Astrocyte of the hippocampus (primary cell): ENCODE measurements around the gene UCKL1.
A peak's percentile ranks its signal among the peaks of the same experiment; 100 is the strongest.
"Not testable (repeated sequence)": the region's sequence is repeated elsewhere in the genome, so short reads cannot be mapped to it uniquely, and the experiment has no call there.

Experiments used
- DNase-seq: peaks from one replicate; pipeline ENCODE4 v3.0.0; 2011; ENCODE audit warnings: low read depth, low spot score

Gene UCKL1

DNA sequence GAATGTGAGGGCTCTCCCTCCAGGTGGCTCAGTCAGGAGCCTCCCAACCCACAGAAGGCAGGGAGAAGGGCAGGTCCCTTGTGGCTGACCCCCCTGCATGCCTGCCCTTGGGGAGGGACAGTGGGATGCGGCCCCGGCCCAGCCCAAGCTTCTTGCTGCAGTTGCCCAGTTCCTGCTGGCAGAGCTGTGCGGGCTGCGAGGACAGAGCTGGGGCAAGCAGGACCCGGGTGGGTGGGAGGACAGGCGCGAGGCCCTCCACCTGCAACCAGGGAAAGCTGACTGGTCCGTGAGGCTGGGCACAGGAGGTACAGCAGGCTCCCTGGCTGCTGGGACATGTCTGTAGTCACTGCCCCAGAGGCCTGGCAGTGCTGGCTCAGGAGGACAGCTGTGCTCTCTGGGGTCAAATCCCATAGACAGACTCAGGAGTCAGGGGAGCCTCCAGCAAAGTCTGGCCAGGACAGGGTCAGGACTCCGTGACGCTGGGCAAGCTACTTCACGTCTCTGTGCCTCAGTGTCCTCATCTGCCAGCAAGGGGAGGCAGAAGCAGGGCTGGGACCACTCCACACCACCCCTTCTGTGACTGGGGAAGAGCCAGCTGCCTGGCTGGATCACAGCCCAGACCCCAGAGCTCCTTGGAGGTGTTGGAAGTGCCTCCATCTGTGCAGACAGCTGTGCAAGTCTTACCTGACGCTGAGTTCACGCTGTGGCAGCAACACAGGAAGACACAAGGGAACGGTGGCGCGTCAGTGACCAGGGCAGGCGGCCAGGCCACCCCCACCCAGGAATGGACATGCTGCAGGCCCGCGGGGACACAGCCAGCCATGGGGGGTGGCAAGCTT is 13.0 kb downstream of the UCKL1 start:
- no peak for DNase-seq

DNA sequence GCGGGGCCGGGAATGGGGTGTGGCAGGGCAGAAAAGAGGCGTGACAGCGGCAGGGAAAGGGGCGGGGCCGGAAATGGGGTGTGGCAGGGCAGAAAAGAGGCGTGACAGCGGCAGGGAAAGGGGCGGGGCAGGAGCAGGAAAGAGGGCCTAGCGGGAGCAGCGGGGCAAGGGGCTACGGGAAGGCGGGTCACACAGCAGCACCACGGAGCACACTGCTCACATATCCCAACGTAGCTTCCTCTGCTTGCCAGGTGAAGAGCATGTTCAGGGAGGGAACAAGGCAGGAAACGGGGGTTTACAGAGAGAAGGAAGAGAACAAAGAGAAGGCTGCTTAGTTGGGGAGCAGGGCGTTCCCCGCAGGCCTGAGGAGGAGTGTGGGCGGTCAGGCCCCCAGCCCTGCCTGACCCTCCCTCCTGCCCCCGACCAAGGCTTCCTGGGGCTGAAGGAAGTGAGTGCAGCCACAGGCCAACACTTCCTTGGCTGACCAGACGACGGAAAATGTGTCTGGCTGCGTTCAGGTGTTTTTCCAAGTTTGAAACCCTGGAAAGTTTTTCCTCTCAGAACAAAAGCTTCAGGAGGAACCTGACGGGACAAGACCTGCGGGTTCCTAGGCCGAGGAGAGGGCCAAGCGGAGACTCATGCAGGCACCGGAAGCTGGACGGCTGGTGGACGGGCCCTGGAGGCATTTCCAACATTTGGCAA is 13.8 kb downstream of the UCKL1 start:
- no peak for DNase-seq

DNA sequence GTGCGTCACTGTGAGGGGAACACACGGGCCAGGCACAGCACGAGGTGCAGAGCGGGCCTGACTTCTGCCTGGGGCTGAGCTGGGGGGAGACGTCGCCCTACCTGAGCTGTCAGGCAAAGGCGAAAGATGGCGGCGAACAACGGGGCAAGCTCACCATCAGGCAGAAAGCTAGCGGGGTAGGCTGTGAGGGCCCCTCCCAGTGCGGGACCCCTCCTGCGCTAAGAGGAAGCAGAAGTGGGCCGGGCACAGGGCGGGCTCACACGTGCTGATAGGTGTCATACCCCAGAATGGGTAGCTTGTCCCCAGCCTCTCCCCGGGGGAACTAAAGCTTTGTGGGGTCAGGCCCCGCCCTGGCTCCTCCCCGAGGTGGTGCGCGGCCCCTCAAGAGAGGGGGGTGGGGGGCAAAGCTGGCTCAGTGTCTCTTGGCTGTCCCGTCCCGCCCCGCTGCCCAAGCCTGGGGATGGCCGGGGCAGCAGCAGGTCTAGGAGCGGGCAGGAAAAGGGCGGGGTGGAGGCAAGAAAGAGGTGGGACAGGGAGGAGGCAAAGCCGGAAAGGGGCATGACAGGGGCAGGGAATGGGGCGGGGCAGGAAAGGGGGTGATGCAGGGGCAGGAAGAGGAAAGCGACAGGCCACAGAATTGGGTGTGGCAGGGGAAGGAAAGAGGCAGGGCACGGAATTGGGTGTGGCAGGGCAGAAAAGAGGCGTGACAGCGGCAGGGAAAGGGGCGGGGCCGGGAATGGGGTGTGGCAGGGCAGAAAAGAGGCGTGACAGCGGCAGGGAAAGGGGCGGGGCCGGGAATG is 14.7 kb downstream of the UCKL1 start:
- no peak for DNase-seq

DNA sequence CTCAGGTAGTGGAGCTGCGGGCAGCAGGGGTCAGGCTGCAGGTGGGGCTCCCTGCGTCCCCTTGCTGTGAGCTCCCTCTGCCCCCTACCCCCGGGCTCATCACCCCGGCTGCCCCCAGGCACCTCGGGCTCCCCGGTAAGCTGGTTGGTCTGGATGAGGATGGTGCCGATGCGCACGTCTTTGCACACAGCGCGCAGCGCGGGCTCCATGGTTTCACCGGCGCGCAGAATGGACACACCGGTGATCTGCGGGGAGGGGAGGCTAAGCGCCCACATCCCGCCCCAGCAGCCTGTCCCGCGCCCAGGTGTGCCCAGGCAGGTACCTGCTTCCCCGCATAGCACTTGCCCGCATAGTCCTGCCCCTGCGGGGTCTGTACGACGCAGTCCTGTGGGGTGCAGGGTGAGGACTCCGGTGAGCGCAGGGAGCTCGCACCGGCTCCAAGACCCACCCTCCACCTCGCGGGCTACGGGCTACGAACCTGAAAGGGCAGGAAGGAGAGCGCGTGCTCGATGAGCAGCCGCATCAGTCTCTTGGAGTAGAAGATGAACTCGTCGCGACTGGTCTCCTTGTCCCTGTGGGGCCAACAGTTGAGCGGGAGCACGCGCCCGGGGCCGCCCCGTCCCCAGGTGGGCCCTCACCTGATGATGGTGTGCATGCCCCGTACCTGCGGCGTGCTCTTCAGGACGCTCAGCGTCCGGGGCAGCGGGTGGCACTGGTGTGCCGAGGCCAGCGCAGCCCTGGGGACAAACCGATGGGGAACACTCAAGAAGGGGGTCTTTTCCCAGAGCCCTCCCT is 15.5 kb downstream of the UCKL1 start:
- DNase-seq, result no peak

DNA sequence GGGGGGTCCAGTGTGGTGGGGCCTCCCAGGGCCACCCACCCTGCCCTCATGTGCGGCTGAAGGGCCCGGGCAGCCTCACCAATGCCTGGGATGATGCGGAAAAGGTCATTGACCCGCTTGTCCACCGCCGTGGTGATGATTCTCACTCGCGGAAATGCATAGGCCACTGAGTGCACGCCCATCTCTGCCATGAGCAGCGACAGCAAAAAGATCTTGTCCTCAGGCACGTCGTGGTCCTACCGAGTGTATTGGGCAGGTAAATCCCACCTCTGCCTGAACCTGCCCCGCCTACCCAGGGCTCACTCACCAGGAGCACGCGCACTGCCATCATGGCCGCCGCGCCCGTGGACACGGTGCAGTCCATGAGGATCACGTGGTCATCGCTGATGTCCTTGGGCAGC is 16.1 kb downstream of the UCKL1 start:
- DNase-seq, result no peak

DNA sequence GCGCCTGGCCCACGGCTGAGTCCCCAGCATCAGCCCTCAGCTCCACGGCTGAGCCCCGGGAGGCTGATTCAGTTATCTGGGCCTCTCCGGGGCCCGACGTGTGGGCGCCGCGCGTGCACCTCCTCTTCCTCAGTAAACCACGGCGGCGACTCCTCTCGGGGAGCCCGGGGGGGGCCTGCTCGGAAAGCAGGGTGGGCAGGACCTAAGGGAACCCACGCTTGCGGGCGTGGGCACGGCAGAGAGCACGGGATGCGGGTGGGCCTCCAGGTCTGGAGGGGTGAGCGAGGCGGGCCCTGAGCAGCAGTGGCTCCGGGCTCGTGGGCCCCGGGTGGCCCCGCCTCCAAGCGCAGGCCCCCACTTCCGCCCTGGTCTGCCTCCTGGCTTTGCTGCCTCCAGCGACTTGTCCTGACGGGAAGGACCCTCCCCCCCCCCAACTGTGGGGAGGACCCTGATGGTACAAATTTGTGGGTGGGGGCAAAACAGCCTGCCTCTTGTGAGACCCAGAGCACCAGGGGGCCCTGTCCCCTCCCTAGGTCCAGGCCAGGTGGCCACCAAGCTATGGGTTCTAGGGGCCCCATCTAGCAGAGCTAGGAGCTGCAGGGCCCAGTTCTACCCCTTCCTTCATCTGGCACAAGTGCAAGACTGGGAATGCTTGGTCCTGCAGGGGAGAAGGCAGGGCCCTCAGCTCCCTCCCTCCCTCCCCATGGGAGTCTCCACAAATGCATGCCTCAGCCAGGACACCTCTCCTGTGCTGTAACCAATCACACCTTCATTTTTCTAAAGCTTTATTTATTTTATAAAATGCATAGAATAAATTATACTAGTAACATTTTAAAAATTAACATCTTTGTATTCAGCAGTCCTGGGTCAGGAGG is 16.9 kb downstream of the UCKL1 start:
- no peak for DNase-seq

DNA sequence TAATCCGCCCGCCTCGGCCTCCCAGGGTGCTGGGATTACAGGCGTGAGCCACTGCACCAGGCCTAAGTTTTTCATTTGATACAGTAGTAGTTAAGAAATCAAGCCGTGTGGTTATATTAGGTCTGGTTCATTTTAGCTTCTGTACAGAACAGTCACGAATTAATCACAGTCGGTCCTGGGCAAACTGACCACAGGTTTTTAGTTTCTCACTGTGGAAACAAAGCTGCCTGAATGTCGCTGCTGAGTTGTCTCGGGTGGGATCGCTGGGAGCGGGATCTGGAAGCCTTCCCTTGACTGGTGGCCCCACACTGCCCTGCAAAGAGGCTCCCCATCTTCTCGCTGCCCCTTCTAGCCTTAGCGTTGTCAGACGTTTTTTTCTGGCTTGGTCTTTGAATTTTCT is 18.6 kb downstream of the UCKL1 start:
- peak; percentile 65 for DNase-seq

- DNase-seq, result no peak
Observed at GRCh38 chr20:63935447-63935846, 20.8 kb downstream of the UCKL1 start.

- DNase-seq, result no peak
Observed at GRCh38 chr20:63934271-63935068, 21.7 kb downstream of the UCKL1 start.

DNA sequence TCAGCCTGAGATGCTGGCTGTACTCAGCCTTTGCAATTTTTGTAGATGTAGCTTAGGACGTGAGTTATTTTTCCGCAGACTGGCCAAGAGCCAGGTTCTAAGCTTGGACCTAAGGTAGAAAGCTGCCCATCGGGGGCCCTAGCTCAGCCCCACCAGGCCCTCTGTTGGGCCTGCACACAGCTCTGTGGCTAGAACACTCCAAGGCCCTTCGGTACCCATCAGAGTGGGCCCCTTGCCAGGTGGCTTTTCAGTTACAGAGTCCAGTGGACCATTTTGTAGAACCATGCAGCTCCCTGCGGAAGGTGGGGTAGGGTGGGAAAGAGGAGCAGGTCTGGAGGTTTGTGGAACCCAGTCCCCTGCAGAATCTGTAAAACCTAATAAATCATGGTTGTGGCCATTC is 22.6 kb downstream of the UCKL1 start:
- DNase-seq, result no peak

DNA sequence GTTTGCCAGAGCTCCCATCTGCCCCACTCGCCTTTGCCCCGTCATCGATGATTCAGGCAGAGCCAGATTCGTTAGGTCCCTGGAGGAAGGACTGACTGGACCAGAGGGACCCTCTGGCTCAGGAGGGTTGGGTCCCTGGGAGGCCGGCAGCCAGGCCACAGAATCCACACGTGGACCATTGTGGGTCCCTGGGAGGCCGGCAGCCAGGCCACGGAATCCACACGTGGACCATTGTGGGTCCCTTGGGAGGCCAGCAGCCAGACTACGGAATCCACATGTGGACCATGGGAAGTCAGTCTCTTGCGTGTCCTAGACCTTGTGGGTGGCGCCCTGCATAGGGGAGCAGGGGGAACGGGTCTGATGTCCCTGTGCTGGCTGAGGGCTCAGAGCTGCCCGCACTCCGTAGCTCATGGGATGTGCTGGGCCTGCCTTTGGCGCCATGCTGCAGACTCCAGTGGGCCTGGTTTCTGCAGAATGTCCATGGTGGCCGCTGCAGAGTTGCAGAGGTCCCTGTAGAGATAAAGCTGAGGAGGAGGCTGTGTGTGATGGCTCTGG is 23.5 kb downstream of the UCKL1 start:
- no peak for DNase-seq

DNA sequence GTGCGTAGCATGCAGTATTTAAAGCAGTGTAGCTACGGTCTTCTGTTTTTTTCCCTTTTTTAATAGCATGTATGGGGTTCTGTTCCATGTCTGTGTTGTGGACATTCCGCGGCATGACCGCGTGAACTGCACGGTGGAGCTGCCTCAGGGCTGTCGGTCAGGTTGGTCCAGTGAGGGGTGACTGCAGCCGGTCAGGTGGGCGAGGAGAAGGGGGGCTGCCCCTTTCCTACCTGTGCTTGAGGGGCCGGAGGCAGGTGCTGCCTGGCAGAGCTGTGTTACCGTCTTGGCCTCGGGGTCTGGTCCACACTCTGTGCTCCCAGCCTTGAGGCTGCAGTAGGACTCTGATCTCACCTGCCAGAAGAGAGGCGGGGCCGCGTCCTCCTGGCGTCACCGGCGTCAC is 24.5 kb downstream of the UCKL1 start:
- no peak for DNase-seq

GRCh38 chr20:63930971-63931553 is 25.2 kb downstream of the UCKL1 start:
- no peak for DNase-seq

- not testable (repeated sequence) for DNase-seq
Observed at GRCh38 chr20:63929473-63929883, 26.7 kb downstream of the UCKL1 start.

- DNase-seq, result no peak
Observed at GRCh38 chr20:63929071-63929470, 27.1 kb downstream of the UCKL1 start.

DNA sequence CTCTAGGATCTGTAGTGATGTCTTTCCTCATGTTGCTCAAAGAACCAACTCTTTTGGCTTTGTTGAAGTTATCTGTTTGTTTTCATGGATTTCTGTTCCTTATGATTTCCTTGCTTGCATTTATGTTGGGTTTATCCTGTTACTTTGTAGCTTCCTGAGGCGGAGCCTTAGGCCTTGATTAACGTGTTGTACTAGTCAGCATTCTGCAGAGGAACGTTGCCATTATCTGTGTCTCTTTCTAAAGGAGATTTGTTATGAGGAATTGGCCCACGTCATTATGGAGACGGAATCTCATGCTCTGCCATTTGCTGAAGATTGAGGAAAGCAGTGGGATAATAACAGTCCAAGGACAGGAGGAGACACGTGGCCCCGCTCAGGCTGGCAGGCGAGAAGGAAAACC is 29.9 kb downstream of the UCKL1 start:
- DNase-seq, result no peak

- no peak for DNase-seq
Observed at GRCh38 chr20:63924241-63924640, 32.0 kb downstream of the UCKL1 start.

- no peak for DNase-seq
Observed at GRCh38 chr20:63923651-63924050, 32.6 kb downstream of the UCKL1 start.

DNA sequence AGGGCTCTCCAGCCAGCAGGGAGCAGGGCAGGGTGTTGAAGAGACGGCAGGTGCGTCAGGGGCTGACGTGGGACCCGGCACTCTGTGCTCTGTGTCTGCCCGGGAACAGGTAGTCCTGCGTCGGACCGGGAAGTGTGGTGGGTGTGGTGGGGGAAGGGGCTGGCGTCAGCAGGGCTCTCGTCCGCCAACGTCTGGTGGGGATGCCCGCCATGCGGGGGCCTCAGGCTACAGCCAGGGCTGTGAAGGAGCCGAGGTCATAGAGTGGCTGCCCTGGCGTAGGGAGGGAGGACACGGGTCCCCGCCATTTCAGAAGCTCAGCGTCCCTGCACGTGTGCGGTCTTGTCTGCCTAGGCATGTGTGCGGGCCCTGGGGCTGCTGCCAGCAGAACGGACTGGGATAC is 36.0 kb downstream of the UCKL1 start:
- no peak for DNase-seq
